ENCODE data around the gene CLUH. TPM values are rescaled to one million over a fixed set of nuclear protein-coding genes. Genes with fewer than 3 reads are reported as not detected.
"Not testable (repeated sequence)": the region's sequence is repeated elsewhere in the genome, so short reads cannot be mapped to it uniquely, and the experiment has no call there.

Gene CLUH
- total RNA-seq, 2 donors from 2014 or later = 55.5 to 61.8 TPM

DNA sequence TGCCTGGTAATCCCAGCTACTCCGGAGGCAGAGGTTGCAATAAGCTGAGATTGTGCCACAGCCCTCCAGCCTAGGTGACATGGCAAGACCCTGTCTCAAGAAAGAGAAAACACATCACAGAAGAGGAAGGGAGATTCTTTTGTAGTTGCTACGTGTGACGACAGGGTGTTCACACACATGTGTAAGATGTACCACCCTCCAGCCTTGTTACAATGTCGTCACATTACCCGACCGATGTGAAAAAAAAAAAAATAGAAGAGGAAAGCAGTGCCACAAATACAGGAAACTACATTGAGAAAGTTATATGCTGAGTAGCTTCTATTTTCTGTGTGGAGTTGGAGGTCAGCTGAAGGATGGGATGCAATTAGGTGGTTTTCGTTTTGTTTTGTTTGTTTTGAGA is 56.0 kb downstream of the CLUH start:
- Histone ChIP-seq H3K27me3 (ENCODE audit: control insufficient read depth, insufficient read depth, low read length, poor library complexity, severe bottlenecking) (no peaks in the 10 kb centered on the region), H3K9ac (ENCODE audit: extremely low read depth, low read length, poor library complexity, severe bottlenecking) (no peak overlapping the region), H3K9me3 (ENCODE audit: control insufficient read depth, low read length) (peaks cover 3% of the 10 kb centered on the region), H3K4me3 (ENCODE audit: low read length) (no peak overlapping the region), H3K36me3 (ENCODE audit: control insufficient read depth, insufficient read depth, low read length) (peaks cover 71% of the 10 kb centered on the region), H3K27ac (ENCODE audit: low read depth, low read length) (no peak overlapping the region), H3K4me1 (ENCODE audit: control insufficient read depth, insufficient read depth, low read length) (no peaks in the 10 kb centered on the region)
- Mint-ChIP-seq H3K9me3 (peaks cover 12% of the 10 kb centered on the region), H3K27ac (peak overlapping the region; percentile 58), H3K4me3 (no peak overlapping the region), H3K36me3 (ENCODE audit: low read depth) (peaks cover 56% of the 10 kb centered on the region), H3K4me1 (no peaks in the 10 kb centered on the region), H3K27me3 (ENCODE audit: insufficient read depth) (no peaks in the 10 kb centered on the region)
- DNase-seq = no peak
- TF ChIP-seq, protein P1, sequence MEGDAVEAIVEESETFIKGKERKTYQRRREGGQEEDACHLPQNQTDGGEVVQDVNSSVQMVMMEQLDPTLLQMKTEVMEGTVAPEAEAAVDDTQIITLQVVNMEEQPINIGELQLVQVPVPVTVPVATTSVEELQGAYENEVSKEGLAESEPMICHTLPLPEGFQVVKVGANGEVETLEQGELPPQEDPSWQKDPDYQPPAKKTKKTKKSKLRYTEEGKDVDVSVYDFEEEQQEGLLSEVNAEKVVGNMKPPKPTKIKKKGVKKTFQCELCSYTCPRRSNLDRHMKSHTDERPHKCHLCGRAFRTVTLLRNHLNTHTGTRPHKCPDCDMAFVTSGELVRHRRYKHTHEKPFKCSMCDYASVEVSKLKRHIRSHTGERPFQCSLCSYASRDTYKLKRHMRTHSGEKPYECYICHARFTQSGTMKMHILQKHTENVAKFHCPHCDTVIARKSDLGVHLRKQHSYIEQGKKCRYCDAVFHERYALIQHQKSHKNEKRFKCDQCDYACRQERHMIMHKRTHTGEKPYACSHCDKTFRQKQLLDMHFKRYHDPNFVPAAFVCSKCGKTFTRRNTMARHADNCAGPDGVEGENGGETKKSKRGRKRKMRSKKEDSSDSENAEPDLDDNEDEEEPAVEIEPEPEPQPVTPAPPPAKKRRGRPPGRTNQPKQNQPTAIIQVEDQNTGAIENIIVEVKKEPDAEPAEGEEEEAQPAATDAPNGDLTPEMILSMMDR (conservative IDR thresholded peaks at IDR 0.05) = no peak
- WGBS, 2 experiments (ENCODE audit: insufficient coverage in 1 of 2, insufficient read length in 1 of 2) = 95 to 97% methylated on average over 6 to 7 of the region's 7 CpGs

DNA sequence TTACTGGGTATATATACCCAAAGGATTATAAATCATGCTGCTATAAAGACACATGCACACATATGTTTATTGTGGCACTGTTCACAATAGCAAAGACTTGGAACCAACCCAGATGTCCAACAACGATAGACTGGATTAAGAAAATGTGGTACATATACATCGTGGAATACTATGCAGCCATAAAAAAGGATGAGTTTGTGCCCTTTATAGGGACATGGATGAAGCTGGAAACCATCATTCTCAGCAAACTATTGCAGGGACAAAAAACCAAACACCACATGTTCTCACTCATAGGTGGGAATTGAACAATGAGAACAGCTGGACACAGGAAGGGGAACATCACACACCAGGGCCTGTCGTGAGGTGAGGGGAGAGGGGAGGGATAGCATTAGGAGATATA is 58.7 kb downstream of the CLUH start:
- H3K4me1 ChIP-seq (ENCODE audit: control insufficient read depth, insufficient read depth, low read length); H3K4me3 Mint-ChIP-seq; H3K4me1 Mint-ChIP-seq; H3K27ac Mint-ChIP-seq; H3K27ac ChIP-seq (ENCODE audit: low read depth, low read length); H3K27me3 ChIP-seq (ENCODE audit: control insufficient read depth, insufficient read depth, low read length, poor library complexity, severe bottlenecking); H3K9me3 Mint-ChIP-seq; H3K9me3 ChIP-seq (ENCODE audit: control insufficient read depth, low read length); DNase-seq; H3K9ac ChIP-seq (ENCODE audit: extremely low read depth, low read length, poor library complexity, severe bottlenecking); H3K27me3 Mint-ChIP-seq (ENCODE audit: insufficient read depth); H3K4me3 ChIP-seq (ENCODE audit: low read length): not testable (repeated sequence)
- 87 to 100% methylated on average over 2 of the region's 3 CpGs for WGBS, 2 experiments (ENCODE audit: insufficient coverage in 1 of 2, insufficient read length in 1 of 2)
- peaks cover 76% of the 10 kb centered on the region for H3K36me3 ChIP-seq (ENCODE audit: control insufficient read depth, insufficient read depth, low read length)
- peaks cover 53% of the 10 kb centered on the region for H3K36me3 Mint-ChIP-seq (ENCODE audit: low read depth)

DNA sequence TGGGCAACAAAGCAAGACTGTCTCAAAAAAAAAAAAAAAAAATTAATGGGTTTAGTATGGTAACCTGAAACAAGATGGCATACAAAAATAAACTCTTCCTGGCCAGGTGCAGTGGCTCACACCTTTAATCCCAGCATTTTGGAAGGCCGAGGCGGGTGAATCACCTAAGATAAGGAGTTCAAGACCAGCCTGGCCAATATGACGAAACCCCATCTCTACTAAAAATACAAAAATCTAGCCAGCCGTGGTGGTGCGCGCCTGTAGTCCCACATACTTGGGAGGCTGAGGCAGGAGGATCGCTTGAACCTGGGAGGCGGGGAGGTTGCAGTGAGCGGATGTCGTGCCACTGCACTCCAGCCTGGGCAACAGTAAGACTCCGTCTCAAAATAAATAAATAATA is 62.4 kb downstream of the CLUH start:
- no peak overlapping the region for H3K27ac ChIP-seq (ENCODE audit: low read depth, low read length)
- DNase-seq = no peak
- no peak overlapping the region for H3K9ac ChIP-seq (ENCODE audit: extremely low read depth, low read length, poor library complexity, severe bottlenecking)
- peaks cover 3% of the 10 kb centered on the region for H3K9me3 ChIP-seq (ENCODE audit: control insufficient read depth, low read length)
- WGBS, 2 experiments (ENCODE audit: insufficient coverage in 1 of 2, insufficient read length in 1 of 2) = 92 to 95% methylated on average over 8 to 10 of the region's 11 CpGs
- no peaks in the 10 kb centered on the region for H3K27me3 ChIP-seq (ENCODE audit: control insufficient read depth, insufficient read depth, low read length, poor library complexity, severe bottlenecking)
- no peaks in the 10 kb centered on the region for H3K4me1 Mint-ChIP-seq
- H3K27ac Mint-ChIP-seq = no peak overlapping the region
- H3K9me3 Mint-ChIP-seq = peaks cover 9% of the 10 kb centered on the region
- H3K36me3 ChIP-seq (ENCODE audit: control insufficient read depth, insufficient read depth, low read length) = peaks cover 65% of the 10 kb centered on the region
- TF ChIP-seq, protein P1 (conservative IDR thresholded peaks at IDR 0.05) = no peak
- no peak overlapping the region for H3K4me3 Mint-ChIP-seq
- no peaks in the 10 kb centered on the region for H3K4me1 ChIP-seq (ENCODE audit: control insufficient read depth, insufficient read depth, low read length)
- peaks cover 64% of the 10 kb centered on the region for H3K36me3 Mint-ChIP-seq (ENCODE audit: low read depth)
- H3K4me3 ChIP-seq (ENCODE audit: low read length) = no peak overlapping the region
- no peaks in the 10 kb centered on the region for H3K27me3 Mint-ChIP-seq (ENCODE audit: insufficient read depth)

DNA sequence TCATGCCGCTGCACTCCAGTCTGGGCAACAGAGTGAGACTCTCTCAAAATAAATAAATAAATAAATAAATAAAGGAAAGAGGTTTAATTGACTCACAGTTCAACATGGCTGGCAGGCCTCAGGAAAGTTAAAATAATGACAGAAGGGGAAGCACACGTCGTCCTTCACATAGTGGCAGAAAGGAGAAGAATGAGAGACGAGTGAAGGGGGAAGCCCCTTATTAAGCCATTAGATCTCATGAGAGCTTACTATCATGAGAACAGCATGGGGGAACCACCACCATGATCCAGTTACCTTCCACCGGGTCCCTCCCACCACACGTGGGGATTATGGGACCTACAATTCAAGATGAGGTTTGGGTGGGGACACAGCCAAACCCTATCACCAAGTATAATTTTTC is 63.6 kb downstream of the CLUH start:
- no peaks in the 10 kb centered on the region for H3K27me3 Mint-ChIP-seq (ENCODE audit: insufficient read depth)
- TF ChIP-seq, protein P1 (conservative IDR thresholded peaks at IDR 0.05) = no peak

More for the DNA sequence above, 63.6 kb downstream of the CLUH start:
- Histone ChIP-seq H3K9me3 (ENCODE audit: control insufficient read depth, low read length) (peaks cover 3% of the 10 kb centered on the region), H3K27me3 (ENCODE audit: control insufficient read depth, insufficient read depth, low read length, poor library complexity, severe bottlenecking) (no peaks in the 10 kb centered on the region), H3K27ac (ENCODE audit: low read depth, low read length) (no peak overlapping the region), H3K9ac (ENCODE audit: extremely low read depth, low read length, poor library complexity, severe bottlenecking) (no peak overlapping the region), H3K4me3 (ENCODE audit: low read length) (no peak overlapping the region), H3K36me3 (ENCODE audit: control insufficient read depth, insufficient read depth, low read length) (peaks cover 63% of the 10 kb centered on the region), H3K4me1 (ENCODE audit: control insufficient read depth, insufficient read depth, low read length) (no peaks in the 10 kb centered on the region)
- Mint-ChIP-seq H3K4me1 (no peaks in the 10 kb centered on the region), H3K4me3 (no peak overlapping the region), H3K9me3 (peaks cover 9% of the 10 kb centered on the region), H3K27ac (no peak overlapping the region), H3K36me3 (ENCODE audit: low read depth) (peaks cover 69% of the 10 kb centered on the region)
- DNase-seq = no peak
- 95 to 100% methylated on average over 3 to 5 of the region's 6 CpGs for WGBS, 2 experiments (ENCODE audit: insufficient coverage in 1 of 2, insufficient read length in 1 of 2)

All from endodermal cell (in vitro differentiated cells).